Stimulated activated CD4-positive, alpha-beta T cell treated with anti-CD3 and anti-CD28 coated beads, Interleukin-2, amount 100 ng/mL, for 4 hours (primary cell): Measurements from ENCODE around the gene MYO1C.

Experiments used
- DNase-seq: peaks from one replicate; pipeline ENCODE4 v3.0.0-alpha.2; 2020; ENCODE audit warnings: low read depth

MYO1C gene

GRCh38 chr17:1485423-1486376 is 6.8 kb downstream of the MYO1C start:
- peak; percentile 74 for DNase-seq

- DNase-seq = peak; percentile 50
Observed at GRCh38 chr17:1484676-1485422, 7.6 kb downstream of the MYO1C start.

GRCh38 chr17:1484060-1484535 is 8.4 kb downstream of the MYO1C start:
- DNase-seq = no peak

DNA sequence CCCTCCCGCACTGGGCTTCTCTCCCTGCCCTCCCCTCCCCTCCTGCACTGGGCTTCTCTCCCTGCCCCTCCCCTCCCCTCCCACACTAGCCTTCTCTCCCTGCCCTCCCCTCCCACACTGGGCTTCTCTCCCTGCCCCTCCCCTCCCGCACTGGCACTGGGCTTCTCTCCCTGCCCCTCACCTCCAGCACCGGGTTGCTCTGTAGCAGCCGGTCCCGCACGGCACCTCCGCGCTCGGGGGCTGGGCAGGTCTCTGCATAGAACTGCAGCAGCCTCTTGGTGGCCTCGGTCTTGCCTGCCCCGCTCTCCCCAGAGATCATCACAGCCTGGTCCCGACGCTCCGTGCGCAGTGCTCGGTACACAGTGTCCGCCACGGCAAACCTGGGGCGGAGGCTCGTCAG is 9.8 kb downstream of the MYO1C start:
- DNase-seq = no peak

DNA sequence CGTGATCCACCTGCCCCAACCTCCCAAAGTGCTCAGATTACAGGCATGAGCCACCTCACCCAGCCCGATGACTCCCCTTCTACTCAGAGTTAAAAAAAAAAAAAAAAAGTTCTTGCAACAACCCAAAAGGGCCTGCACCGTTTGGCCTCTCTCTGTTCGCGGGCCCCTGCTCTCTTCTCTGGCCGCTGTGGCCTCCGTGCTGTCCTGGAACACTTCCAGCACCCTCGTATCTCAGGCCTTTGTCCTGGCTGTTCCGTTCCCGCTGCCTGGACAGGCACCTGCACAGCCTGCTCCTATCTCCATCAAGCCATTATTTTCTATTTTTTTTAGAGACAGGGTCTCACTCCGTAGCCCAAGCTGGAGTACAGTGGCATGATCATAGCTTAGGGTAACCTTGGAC is 10.8 kb downstream of the MYO1C start:
- no peak for DNase-seq

- no peak for DNase-seq
Observed at GRCh38 chr17:1480747-1481465, 11.6 kb downstream of the MYO1C start.

GRCh38 chr17:1478418-1478817 is 14.1 kb downstream of the MYO1C start:
- no peak for DNase-seq

DNA sequence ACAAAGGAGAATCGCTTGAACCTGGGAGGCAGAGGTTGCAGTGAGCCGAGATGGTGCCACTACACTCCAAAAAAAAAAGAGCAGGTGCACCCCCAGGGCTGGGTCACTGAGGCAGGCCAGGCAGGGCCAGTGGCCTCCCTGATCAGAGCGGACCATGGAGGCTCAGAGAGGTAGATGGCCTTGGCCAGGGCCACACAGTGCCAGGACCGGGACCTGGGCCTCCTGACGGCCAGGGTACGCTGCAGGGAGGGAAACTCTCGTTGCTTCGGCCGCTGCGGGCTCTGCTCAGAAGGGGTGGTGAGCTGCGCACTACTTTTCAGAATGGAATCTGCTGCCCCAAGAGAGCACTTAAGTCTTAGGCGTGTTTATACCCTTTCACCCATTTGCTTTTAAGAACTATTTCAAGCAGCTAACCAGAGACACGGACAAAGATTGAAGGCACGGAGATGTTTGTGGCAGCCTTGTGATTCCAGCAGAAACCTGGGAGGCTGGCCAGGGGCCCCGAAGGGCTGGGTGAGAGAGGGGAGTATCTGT is 17.1 kb downstream of the MYO1C start:
- DNase-seq = no peak

GRCh38 chr17:1474402-1475189 is 17.9 kb downstream of the MYO1C start:
- no peak for DNase-seq

GRCh38 chr17:1473841-1474240 is 18.6 kb downstream of the MYO1C start:
- DNase-seq = peak; percentile 47

GRCh38 chr17:1473170-1473569 is 19.3 kb downstream of the MYO1C start:
- DNase-seq = no peak

GRCh38 chr17:1471911-1472821 is 20.3 kb downstream of the MYO1C start:
- DNase-seq = no peak

DNA sequence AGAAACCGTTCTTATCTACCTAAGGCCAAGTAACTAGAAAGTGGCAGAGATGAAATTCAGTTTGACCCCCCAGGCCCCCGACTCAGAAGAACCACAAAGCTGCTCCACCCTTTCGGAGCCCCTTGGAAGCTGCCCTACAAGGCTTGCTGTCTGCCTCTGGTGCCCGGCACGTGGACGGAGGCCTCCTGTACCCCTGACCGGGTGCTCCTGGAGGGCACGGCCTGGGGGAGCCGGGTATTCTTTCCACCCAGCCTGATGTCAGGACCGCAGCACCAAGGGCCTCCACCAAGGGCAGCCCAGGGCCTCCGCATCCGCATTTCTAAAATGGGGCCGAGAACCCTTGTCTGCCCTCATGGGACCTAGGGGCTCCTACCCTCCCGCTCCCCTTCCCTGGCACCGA is 21.0 kb downstream of the MYO1C start:
- DNase-seq = no peak

DNA sequence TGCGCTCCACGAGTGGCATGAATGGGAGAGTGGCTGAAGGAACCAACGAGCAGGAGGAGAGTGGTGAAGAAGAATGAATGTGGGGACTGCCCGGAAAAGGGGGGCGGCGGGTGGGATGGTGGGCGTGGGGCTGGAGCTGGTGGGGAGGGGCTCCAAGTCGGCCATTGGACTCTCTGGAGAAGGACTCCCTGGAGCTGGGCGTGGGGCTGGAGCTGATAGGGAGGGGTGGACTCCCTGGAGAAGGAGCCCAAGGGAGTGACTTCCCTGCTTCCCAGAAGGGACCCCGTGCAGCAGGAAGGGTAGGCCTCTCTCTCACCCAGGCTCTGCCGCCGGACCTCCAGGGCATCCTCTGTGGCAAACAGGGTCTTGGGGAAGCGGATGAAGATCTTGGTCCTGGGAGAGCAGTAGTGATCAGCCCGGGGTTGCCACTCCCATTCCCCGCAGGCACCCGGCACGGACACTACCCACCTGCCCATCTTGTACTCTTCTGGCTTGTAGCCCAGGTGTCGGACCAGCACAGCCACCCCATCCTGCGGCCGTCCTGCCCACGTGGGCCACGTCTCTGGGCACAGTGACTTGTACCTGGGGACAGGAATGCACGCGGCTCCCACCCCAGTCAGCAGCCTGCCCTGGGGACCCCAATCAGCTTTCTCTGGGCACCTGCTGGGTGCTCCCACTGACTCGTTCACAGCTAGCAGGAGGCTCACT is 21.6 kb downstream of the MYO1C start:
- no peak for DNase-seq

- DNase-seq = no peak
Observed at GRCh38 chr17:1470071-1470754, 22.3 kb downstream of the MYO1C start.

DNA sequence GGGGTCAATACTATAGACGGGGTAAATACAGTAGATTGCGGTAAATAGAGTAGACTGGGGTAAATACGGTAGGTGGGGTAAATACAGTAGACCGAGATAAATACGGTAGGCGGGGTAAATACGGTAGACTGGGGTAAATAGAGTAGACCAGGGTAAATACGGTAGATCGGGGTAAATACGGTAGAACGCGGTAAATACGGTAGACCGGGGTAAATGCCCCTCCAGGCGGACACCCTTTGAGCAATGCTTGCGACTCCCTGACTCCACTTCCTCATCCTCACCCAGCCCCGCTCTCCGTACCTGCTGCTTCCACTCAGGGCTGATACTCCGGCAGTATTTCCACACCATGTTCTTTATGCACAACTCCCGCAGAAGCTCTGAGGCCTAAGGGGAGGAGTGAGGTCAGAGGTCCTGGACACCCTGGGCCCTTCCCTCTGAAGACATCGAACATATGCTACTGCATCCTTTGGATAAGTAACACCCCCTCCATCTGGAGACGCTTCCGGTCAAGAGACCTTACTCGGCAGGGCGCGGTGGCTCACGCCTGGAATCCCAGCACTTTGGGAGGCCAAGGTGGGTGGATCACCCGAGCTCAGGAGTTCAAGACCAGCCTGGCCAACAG is 23.1 kb downstream of the MYO1C start:
- DNase-seq = no peak

GRCh38 chr17:1467898-1468492 is 24.5 kb downstream of the MYO1C start:
- no peak for DNase-seq

DNA sequence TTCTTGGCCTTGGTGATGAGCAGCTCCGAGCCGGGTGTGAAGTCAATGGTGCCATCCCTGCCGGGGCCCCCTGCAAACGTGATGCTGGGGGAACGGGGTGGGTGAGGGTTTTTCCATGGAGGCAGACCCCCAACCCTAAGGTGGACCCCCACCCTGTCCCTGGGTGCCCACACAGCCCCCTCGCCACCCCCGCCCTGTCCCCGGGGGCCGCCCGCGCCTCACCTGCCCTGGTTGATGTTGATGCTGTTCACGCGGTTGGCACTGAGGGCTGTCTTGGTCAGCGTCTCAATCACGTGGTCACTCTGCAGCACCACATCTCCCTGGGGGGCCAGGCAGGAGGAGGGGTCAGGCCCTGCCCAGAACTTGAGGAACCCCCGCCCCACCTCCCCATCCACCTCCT is 25.2 kb downstream of the MYO1C start:
- no peak for DNase-seq
